Activated T-cell treated with anti-CD3 and anti-CD28 coated beads for 1 hour (primary cell): ENCODE measurements around the gene DNAJC30.

Experiments
- DNase-seq: peaks from one replicate; pipeline ENCODE4 v3.0.0-alpha.2; 2020; ENCODE audit warnings: low read depth

The DNAJC30 gene

GRCh38 chr7:73707045-73707631 lies 23.9 kb upstream of the DNAJC30 start:
- no peak for DNase-seq

- no peak for DNase-seq
Observed at GRCh38 chr7:73706126-73707044, 23.1 kb upstream of the DNAJC30 start.

- DNase-seq, result no peak
Observed at GRCh38 chr7:73705551-73705920, 22.3 kb upstream of the DNAJC30 start.

- DNase-seq, result no peak
Observed at GRCh38 chr7:73704640-73705550, 21.6 kb upstream of the DNAJC30 start.

- DNase-seq, result no peak
Observed at GRCh38 chr7:73703757-73704639, 20.7 kb upstream of the DNAJC30 start.

- no peak for DNase-seq
Observed at GRCh38 chr7:73703225-73703624, 20.0 kb upstream of the DNAJC30 start.

- DNase-seq, result no peak
Observed at GRCh38 chr7:73702665-73703064, 19.4 kb upstream of the DNAJC30 start.

GRCh38 chr7:73702226-73702625 lies 19.0 kb upstream of the DNAJC30 start:
- DNase-seq, result no peak

- DNase-seq, result no peak
Observed at GRCh38 chr7:73701357-73701995, 18.2 kb upstream of the DNAJC30 start.

GRCh38 chr7:73700581-73701134 lies 17.4 kb upstream of the DNAJC30 start:
- DNase-seq, result no peak

- no peak for DNase-seq
Observed at GRCh38 chr7:73700069-73700423, 16.8 kb upstream of the DNAJC30 start.

- DNase-seq, result no peak
Observed at GRCh38 chr7:73699370-73700068, 16.3 kb upstream of the DNAJC30 start.

- no peak for DNase-seq
Observed at GRCh38 chr7:73698410-73698809, 15.2 kb upstream of the DNAJC30 start.

- DNase-seq, result no peak
Observed at GRCh38 chr7:73696372-73696771, 13.1 kb upstream of the DNAJC30 start.

- DNase-seq, result no peak
Observed at GRCh38 chr7:73690646-73691045, 7.4 kb upstream of the DNAJC30 start.

GRCh38 chr7:73688288-73688687 lies 5.0 kb upstream of the DNAJC30 start:
- no peak for DNase-seq

- DNase-seq, result no peak
Observed at GRCh38 chr7:73685311-73685710, 2.1 kb upstream of the DNAJC30 start.

- no peak for DNase-seq
Observed at GRCh38 chr7:73683788-73684693, 788 bp upstream of the DNAJC30 start.

GRCh38 chr7:73682745-73683055 lies 553 bp downstream of the DNAJC30 start:
- no peak for DNase-seq
